ENCODE data around the gene ANLN.
A peak's percentile ranks its signal among the peaks of the same experiment; 100 is the strongest.
"Not testable (repeated sequence)": the region's sequence is repeated elsewhere in the genome, so short reads cannot be mapped to it uniquely, and the experiment has no call there.

ANLN gene

GRCh38 chr7:36379831-36380504, 9.7 kb upstream of the ANLN start:
- DNase-seq (ENCODE audit: low read depth in 2 of 2): no peak

- no peak for DNase-seq (ENCODE audit: low read depth in 2 of 2)
Measured at GRCh38 chr7:36381056-36381455, 8.6 kb upstream of the ANLN start.

- not testable (repeated sequence) for DNase-seq (ENCODE audit: low read depth in 2 of 2)
Measured at GRCh38 chr7:36383284-36383683, 6.4 kb upstream of the ANLN start.

- not testable (repeated sequence) for DNase-seq (ENCODE audit: low read depth in 2 of 2)
Measured at GRCh38 chr7:36385646-36386045, 4.0 kb upstream of the ANLN start.

- DNase-seq (ENCODE audit: low read depth in 2 of 2): no peak
Measured at GRCh38 chr7:36387435-36388231, 2.0 kb upstream of the ANLN start.

GRCh38 chr7:36388423-36388822, 1.2 kb upstream of the ANLN start:
- no peak for DNase-seq (ENCODE audit: low read depth in 2 of 2)

GRCh38 chr7:36390199-36391090, 783 bp downstream of the ANLN start:
- DNase-seq (ENCODE audit: low read depth in 2 of 2): peak; percentile 51 to 52

- DNase-seq (ENCODE audit: low read depth in 2 of 2): no peak
Measured at GRCh38 chr7:36391436-36392198, 2.0 kb downstream of the ANLN start.

GRCh38 chr7:36393826-36394225, 4.2 kb downstream of the ANLN start:
- DNase-seq (ENCODE audit: low read depth in 2 of 2): no peak

GRCh38 chr7:36395171-36395894, 5.7 kb downstream of the ANLN start:
- no peak for DNase-seq (ENCODE audit: low read depth in 2 of 2)

GRCh38 chr7:36396150-36396549, 6.5 kb downstream of the ANLN start:
- DNase-seq (ENCODE audit: low read depth in 2 of 2): no peak

GRCh38 chr7:36400036-36400435, 10.4 kb downstream of the ANLN start:
- no peak for DNase-seq (ENCODE audit: low read depth in 2 of 2)

GRCh38 chr7:36400606-36401005, 10.9 kb downstream of the ANLN start:
- no peak for DNase-seq (ENCODE audit: low read depth in 2 of 2)

- DNase-seq (ENCODE audit: low read depth in 2 of 2): no peak
Measured at GRCh38 chr7:36403452-36403851, 13.8 kb downstream of the ANLN start.

- DNase-seq (ENCODE audit: low read depth in 2 of 2): no peak
Measured at GRCh38 chr7:36404639-36405408, 15.2 kb downstream of the ANLN start.

- DNase-seq (ENCODE audit: low read depth in 2 of 2): no peak
Measured at GRCh38 chr7:36405409-36405803, 15.7 kb downstream of the ANLN start.

GRCh38 chr7:36406156-36406555, 16.5 kb downstream of the ANLN start:
- DNase-seq (ENCODE audit: low read depth in 2 of 2): no peak

GRCh38 chr7:36407636-36408550, 18.2 kb downstream of the ANLN start:
- no peak for DNase-seq (ENCODE audit: low read depth in 2 of 2)

- DNase-seq (ENCODE audit: low read depth in 2 of 2): no peak
Measured at GRCh38 chr7:36408589-36408988, 18.9 kb downstream of the ANLN start.
